Left colon (tissue), 2 donors: ENCODE data around the gene DOCK8. TPM values are rescaled to one million over a fixed set of nuclear protein-coding genes. Genes with fewer than 3 reads are reported as not detected.

ENCODE experiments used
- ATAC-seq: fragments of 200-7000 bp; cut with Tn5 transposase; one replicate; pipeline ENCODE4 v1.9.1; 2020; ENCODE audit warnings: mild to moderate bottlenecking, moderate library complexity
- DNase-seq, 2 donors: peaks; one replicate each; pipeline ENCODE4 v3.0.0-alpha.2; 2020
- intact Hi-C, 2 donors: fragments of 100-400 bp; cut with DNase I in 1 of 2; cut with micrococcal nuclease in 1 of 2; formaldehyde crosslinking; loops; one replicate each; pipeline versions ENCODE4 v1.11.2 to v1.14.0; 2022; cut with DNase I, micrococcal nuclease
- total RNA-seq, 2 donors: library from RNA; stranded (reverse); fragmentation: NEBNext Ultra II Directional; extraction: Animal tissue kit (Norgen Biotek cat#: 25700); gene quantifications; one replicate each; pipeline ENCODE4 v1.2.1, GENCODE V29; 2021
- donor health status: DM: no; HTN: no; CAD: no.
- donor health status: DM: yes; HTN: yes; CAD: no.

DOCK8 gene
- total RNA-seq, 2 donors from 2014 or later: 10.3 to 18.8 TPM

GRCh38 chr9:436482-436881, 221.8 kb downstream of the DOCK8 start:
- no peak for DNase-seq
- intact Hi-C loops: no loop called here
- ATAC-seq: no peak

- ATAC-seq: no peak
- DNase-seq: no peak
- intact Hi-C loops: no loop called here
Observed at GRCh38 chr9:437066-437465, 222.4 kb downstream of the DOCK8 start.

- ATAC-seq (no peak), DNase-seq (no peak)
Observed at GRCh38 chr9:437574-438001, 222.9 kb downstream of the DOCK8 start.

GRCh38 chr9:438066-438465, 223.4 kb downstream of the DOCK8 start:
- no peak for ATAC-seq

More at GRCh38 chr9:437574-438001, 222.9 kb downstream of the DOCK8 start:
- intact Hi-C loops: no loop called here

GRCh38 chr9:438961-439768, 224.5 kb downstream of the DOCK8 start:
- peak in 1 of 2 donors; percentile 10 for DNase-seq
- ATAC-seq: peak; percentile 79
- intact Hi-C loops: no loop called here

More at GRCh38 chr9:438066-438465, 223.4 kb downstream of the DOCK8 start:
- intact Hi-C loops: no loop called here
- no peak for DNase-seq

- DNase-seq (no peak), ATAC-seq (no peak)
- intact Hi-C loops: no loop called here
Observed at GRCh38 chr9:441126-441525, 226.5 kb downstream of the DOCK8 start.

- intact Hi-C loops: no loop called here
- DNase-seq (no peak), ATAC-seq (no peak)
Observed at GRCh38 chr9:444528-444927, 229.9 kb downstream of the DOCK8 start.

GRCh38 chr9:445033-445432, 230.4 kb downstream of the DOCK8 start:
- intact Hi-C loops: no loop called here
- ATAC-seq (no peak), DNase-seq (peak in 1 of 2 donors; percentile 41)

- intact Hi-C loops: no loop called here
- no peak for ATAC-seq
- no peak for DNase-seq
Observed at GRCh38 chr9:446074-446699, 231.5 kb downstream of the DOCK8 start.

- intact Hi-C loops: no loop called here
- peak; percentile 18 to 49 for DNase-seq
- ATAC-seq: peak; percentile 98
Observed at GRCh38 chr9:447230-448025, 232.8 kb downstream of the DOCK8 start.

- DNase-seq: no peak
- intact Hi-C loops: no loop called here
- ATAC-seq: no peak
Observed at GRCh38 chr9:450057-450456, 235.4 kb downstream of the DOCK8 start.

- ATAC-seq (no peak), DNase-seq (no peak)
- intact Hi-C loops: no loop called here
Observed at GRCh38 chr9:450561-450960, 235.9 kb downstream of the DOCK8 start.

- DNase-seq (no peak), ATAC-seq (no peak)
- intact Hi-C loops: no loop called here
Observed at GRCh38 chr9:453832-454231, 239.2 kb downstream of the DOCK8 start.

- DNase-seq (no peak), ATAC-seq (no peak)
- intact Hi-C loops: no loop called here
Observed at GRCh38 chr9:456365-456764, 241.7 kb downstream of the DOCK8 start.

- no peak for DNase-seq
- intact Hi-C loops: no loop called here
- no peak for ATAC-seq
Observed at GRCh38 chr9:458590-458989, 243.9 kb downstream of the DOCK8 start.

- no peak for ATAC-seq
- no peak for DNase-seq
- intact Hi-C loops: no loop called here
Observed at GRCh38 chr9:459491-460444, 245.1 kb downstream of the DOCK8 start.

- no peak for DNase-seq
- ATAC-seq: no peak
- intact Hi-C loops: no loop called here
Observed at GRCh38 chr9:462121-462520, 247.5 kb downstream of the DOCK8 start.

GRCh38 chr9:462606-463005, 247.9 kb downstream of the DOCK8 start:
- intact Hi-C loops: no loop called here
- ATAC-seq: no peak
- DNase-seq: no peak
